ENCODE results near the gene SYF2.

SYF2 gene

DNA sequence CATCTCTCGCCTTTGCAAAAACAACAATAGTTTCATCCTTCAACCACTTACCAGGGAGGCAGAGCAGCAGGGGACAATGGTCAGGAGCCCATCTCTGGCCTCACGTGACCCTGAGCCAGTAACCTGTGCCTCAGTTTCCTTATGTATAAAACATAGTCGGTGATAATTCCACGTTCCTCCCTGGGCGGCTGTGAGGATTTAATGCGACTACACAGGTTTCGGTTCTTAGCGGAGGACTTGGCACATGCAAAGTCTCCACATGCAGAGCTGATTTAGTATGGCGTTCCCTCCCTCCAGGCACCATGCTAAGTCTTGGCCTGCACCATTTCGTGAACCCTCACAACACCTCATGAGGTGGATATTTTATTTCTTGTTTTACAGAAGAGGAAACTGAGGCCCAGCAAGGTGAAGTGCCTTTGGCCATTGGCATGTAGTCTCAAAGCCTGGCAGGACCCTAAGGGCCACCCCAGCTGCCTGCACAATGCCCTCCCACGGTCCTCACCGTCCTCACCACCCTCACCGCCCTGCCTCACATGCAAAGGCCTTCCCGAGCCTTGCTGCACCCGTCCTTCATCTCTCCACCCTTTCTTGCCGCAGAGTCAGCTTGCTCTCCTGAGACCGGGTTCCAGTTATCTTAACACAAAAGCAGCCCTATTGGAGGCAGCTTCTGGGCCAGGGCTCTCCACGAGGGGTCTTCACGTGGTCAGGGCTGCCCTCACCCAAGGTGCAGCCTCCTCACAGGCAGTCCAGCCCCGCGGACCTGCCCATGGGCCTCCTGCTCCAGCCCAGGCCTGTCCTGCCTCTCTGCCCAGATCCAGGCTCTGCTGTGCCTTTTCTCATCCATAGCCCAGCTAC lies 48.9 kb downstream of the SYF2 start:
- no peak for DNase-seq (ENCODE audit: low read depth)

DNA sequence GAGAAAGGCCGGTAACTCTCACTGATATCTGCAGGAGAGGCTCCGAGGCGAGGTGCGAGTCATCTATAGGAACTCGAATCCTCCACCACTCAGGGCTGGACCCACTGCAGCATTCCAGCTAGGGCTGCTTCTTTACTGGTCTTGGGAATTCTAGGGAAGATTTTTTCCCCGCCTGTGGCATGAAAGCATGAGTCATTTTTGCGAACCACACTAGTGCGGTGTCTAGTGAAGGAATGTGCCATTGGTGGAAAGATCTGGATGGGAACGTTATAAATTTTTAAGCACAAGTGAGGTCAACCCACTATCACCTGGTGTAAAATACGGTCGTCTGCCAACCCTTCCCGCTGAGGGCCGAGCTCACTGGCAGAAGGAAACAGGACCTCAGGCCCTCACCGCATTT lies 49.7 kb downstream of the SYF2 start:
- no peak for DNase-seq (ENCODE audit: low read depth)

DNA sequence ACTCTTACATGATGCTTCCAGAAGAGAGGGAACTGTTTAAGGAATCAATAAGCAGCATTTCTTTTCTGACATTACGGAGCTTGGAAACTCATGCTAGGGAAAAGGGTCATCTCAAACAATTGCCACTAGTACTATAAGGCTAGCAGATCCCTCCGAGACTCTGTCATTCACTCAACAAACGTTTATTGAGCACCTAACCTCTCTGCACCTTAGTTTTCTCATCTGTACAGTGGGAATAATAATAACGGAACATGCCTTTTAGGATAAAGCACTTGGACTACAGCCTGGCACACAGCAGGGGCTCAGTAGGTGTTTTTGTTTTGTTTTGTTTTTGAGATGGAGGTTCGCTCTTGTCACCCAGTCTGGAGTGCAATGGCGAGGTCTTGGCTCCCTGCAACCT lies 51.3 kb downstream of the SYF2 start:
- DNase-seq (ENCODE audit: low read depth) = no peak

DNA sequence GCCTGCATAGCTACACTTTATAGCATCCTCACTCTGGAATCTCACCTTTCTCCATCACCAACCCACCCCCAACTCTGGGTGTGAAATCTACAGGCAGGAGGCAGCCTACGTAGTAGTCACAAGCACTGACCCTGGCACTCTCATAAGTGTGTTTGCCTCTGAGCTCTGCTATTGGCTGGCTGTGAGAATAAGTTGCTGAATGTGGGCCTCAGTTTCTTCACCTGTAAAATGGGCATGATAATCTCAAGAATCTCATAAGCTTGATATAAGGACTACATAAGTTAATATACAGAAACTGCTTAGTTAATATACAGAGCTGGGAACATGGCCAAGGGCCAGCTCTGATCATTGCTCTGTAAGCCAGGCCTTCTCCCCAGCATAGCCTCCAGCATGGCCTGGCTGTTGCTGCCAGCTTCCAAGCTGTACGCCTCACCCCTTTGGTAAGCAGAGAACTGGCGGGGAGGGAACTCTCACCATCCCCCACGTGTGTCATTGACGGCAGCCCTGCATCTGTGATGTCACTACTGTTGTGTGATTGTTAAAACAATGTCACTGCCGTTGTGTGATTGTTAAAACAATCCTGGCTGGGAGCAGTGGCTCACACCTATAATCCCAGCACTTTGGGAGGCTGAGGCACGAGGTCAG lies 53.3 kb downstream of the SYF2 start:
- DNase-seq (ENCODE audit: low read depth) = no peak

DNA sequence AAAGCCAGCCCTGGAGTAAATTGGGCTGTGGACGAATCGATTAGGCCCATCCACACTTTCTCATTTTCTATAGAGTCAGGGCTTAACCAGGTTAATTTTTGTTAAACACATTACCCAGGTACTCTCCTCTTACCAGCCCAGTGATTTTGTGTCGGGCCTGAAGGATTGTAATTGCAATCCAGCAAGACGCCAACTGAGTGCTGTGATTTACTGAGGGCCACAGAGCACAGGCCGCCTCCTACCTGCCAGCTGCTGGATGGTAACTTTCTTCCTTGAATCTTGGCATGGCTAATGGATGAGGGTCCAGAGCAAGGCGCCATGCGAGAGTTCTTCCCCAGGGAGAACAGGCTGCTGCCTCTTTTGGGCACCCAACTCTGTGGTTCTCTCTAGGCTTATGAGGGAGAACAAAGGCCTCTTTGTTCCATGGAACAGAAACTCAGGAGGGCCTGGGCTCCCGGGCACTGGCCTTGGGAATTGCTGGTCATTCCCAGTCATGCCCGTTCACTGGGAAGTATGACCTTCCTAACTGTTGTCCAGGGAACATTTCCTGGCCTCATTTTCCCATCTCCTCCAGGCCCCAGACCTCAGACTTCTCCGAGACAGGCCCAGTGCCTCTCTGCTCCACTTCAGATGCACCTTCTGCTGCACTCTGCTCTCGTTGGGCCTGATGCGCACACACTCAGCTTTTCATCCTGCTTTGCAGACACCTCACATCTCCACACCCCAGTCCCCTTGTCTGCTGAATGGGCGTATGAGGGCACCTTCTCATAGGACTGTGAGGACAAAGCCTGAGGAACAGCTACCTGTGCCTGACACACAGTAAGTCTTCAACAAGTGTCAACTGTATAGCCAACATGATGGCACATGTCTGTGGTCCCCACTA lies 57.3 kb downstream of the SYF2 start:
- no peak for DNase-seq (ENCODE audit: low read depth)

DNA sequence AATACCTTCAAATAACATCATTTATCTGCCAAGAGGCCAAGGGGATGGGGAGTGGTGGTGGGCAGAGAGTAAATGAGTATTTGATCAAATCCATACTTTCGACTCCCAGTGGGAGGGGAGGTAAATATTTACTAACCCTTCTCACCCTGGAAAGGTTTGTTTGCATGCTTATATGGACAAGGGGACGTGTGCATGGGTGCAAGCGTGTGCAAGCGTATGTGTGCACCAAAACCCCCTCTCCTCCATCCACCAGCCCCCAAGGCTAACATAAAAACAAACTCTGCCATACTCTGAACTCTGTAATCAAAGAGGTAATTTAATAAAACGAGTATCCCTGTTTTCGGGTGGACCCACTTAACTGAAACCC lies 58.0 kb downstream of the SYF2 start:
- no peak for DNase-seq (ENCODE audit: low read depth)

DNA sequence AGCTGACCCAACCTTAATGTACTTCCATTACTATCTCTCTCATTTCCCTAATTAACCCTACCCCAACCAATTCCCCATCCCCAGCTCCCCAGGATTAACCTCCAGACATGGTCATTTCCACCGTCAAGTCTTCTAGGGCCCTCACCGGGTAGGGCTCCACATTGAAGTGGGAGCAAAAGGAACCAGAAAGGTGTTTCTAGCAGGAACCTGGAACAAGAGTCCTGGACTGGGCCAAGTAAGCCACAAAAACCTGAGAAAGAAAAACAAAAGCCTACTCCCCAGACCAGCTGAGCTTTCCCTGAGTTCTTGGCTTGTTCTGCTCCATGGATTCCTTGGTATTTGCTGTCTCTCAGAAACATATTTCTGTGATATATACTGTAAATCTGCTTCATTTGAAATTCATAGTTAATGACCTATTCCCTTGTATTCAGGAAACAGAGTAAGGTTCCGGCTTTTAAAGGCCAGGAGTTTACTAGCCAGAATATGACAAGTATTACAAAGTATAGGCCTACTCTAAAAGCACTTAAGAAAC lies 58.4 kb downstream of the SYF2 start:
- DNase-seq (ENCODE audit: low read depth) = no peak

Measured in T-helper 22 cell (primary cell).